Measurements from ENCODE around the gene BRI3BP. TPM values are rescaled to one million over a fixed set of nuclear protein-coding genes. Genes with fewer than 3 reads are reported as not detected.

The BRI3BP gene
- total RNA-seq, 1 donor from 2014 or later: 35.0 TPM

DNA sequence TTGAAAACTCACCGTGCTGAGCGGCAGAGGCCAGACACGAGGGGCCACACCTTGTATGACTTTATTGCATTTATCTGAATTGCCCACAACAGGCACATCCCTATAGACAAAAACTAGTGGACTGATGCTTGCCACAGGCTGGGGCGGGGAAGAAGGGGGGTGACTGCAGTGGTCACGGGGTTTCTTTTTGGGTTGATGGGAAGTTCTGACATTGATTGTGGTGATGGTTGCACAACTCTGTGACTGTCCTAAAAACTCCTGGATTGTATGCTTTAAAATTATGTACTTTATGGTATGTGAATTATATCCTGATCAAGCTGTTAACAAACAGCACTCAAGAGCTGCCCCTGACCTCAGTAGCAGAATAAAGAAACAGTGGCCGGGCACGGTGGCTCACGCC lies 30.2 kb upstream of the BRI3BP start:
- no peak for DNase-seq (ENCODE audit: low spot score)
- no peak overlapping the region for H3K4me3 Mint-ChIP-seq
- H3K36me3 Mint-ChIP-seq (ENCODE audit: low read depth): peaks cover 23% of the 10 kb centered on the region
- no peaks in the 10 kb centered on the region for H3K27me3 Mint-ChIP-seq (ENCODE audit: insufficient read depth)
- intact Hi-C loops (cut with micrococcal nuclease): no loop called here
- H3K4me1 Mint-ChIP-seq (ENCODE audit: low read depth): no peaks in the 10 kb centered on the region
- H3K9me3 Mint-ChIP-seq: no peaks in the 10 kb centered on the region
- no peak overlapping the region for H3K27ac Mint-ChIP-seq

DNA sequence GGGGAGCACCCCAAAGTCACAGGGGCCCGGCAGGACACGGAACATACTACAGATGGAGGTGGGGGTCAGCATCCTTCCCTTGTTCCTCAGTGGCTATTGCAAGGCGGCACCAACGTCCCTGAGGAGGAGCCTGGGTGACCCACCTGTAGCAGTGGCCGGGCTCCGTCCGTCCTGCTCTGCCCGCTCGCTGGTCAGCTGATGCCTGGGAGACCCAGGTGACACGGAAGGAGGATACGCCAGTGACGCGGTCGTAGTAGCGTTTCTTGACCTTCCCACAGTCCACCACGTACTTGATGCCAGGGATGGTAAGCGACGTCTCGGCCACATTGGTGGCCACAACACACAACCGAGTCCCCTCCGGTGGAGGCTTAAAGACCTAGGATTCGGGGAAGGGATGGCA lies 29.2 kb upstream of the BRI3BP start:
- Mint-ChIP-seq H3K4me3 (no peak overlapping the region), H3K27me3 (ENCODE audit: insufficient read depth) (no peaks in the 10 kb centered on the region), H3K27ac (no peak overlapping the region), H3K4me1 (ENCODE audit: low read depth) (no peaks in the 10 kb centered on the region), H3K36me3 (ENCODE audit: low read depth) (peaks cover 23% of the 10 kb centered on the region), H3K9me3 (no peaks in the 10 kb centered on the region)
- no peak for DNase-seq (ENCODE audit: low spot score)
- intact Hi-C loops (cut with micrococcal nuclease): no loop called here

DNA sequence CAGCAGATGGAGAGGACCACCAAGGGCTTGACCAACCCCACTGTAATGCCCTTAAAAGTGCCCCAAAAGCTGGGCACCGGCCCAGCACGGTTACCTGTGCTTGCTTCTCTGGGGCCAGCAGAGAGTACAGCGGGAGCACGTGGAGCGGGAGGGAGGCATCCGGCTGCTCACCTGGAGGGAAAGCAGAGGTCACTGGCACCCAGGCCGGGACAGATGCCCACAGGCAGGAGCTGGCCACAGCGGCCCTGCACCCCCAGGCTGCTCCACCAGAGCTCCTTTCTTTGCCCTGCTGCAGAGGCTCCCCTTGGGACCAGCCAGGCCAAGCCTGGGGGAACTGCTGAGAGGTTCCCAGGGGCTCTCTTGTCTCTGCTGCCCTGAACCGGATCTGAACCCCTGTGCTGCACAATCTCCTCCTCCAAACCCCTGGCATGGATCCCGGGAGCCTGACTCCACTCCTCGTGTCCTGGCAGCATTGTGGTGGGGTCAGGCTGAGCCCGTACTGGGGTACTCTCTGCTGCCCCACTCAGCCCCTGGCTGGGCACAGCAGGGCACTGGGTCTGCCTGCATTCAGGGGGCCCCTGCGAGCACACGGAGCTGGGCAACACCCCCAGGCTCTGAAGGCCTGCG lies 28.5 kb upstream of the BRI3BP start:
- Mint-ChIP-seq H3K27me3 (ENCODE audit: insufficient read depth) (no peaks in the 10 kb centered on the region), H3K4me3 (no peak overlapping the region), H3K36me3 (ENCODE audit: low read depth) (peaks cover 17% of the 10 kb centered on the region), H3K4me1 (ENCODE audit: low read depth) (no peaks in the 10 kb centered on the region), H3K9me3 (no peaks in the 10 kb centered on the region), H3K27ac (no peak overlapping the region)
- no peak for DNase-seq (ENCODE audit: low spot score)
- intact Hi-C loops (cut with micrococcal nuclease): no loop called here

- Mint-ChIP-seq H3K4me1 (ENCODE audit: low read depth) (no peaks in the 10 kb centered on the region), H3K27ac (no peak overlapping the region), H3K4me3 (no peak overlapping the region), H3K9me3 (no peaks in the 10 kb centered on the region), H3K36me3 (ENCODE audit: low read depth) (peaks cover 19% of the 10 kb centered on the region), H3K27me3 (ENCODE audit: insufficient read depth) (no peaks in the 10 kb centered on the region)
- no peak for DNase-seq (ENCODE audit: low spot score)
- intact Hi-C loops (cut with micrococcal nuclease): no loop called here
Observed at GRCh38 chr12:124967016-124967739, 26.3 kb upstream of the BRI3BP start.

GRCh38 chr12:124968656-124969055 lies 24.8 kb upstream of the BRI3BP start:
- no peaks in the 10 kb centered on the region for H3K27me3 Mint-ChIP-seq (ENCODE audit: insufficient read depth)
- intact Hi-C loops (cut with micrococcal nuclease): no loop called here
- H3K9me3 Mint-ChIP-seq: no peaks in the 10 kb centered on the region
- H3K36me3 Mint-ChIP-seq (ENCODE audit: low read depth): peaks cover 18% of the 10 kb centered on the region
- H3K4me3 Mint-ChIP-seq: no peak overlapping the region
- DNase-seq (ENCODE audit: low spot score): no peak
- H3K27ac Mint-ChIP-seq: no peak overlapping the region
- H3K4me1 Mint-ChIP-seq (ENCODE audit: low read depth): no peaks in the 10 kb centered on the region

GRCh38 chr12:124970647-124971402 lies 22.6 kb upstream of the BRI3BP start:
- H3K9me3 Mint-ChIP-seq: no peaks in the 10 kb centered on the region
- no peak overlapping the region for H3K4me3 Mint-ChIP-seq
- peaks cover 20% of the 10 kb centered on the region for H3K36me3 Mint-ChIP-seq (ENCODE audit: low read depth)
- no peak for DNase-seq (ENCODE audit: low spot score)
- intact Hi-C loops (cut with micrococcal nuclease): no loop called here
- H3K27ac Mint-ChIP-seq: no peak overlapping the region
- H3K27me3 Mint-ChIP-seq (ENCODE audit: insufficient read depth): no peaks in the 10 kb centered on the region
- no peaks in the 10 kb centered on the region for H3K4me1 Mint-ChIP-seq (ENCODE audit: low read depth)

- Mint-ChIP-seq H3K27ac (no peak overlapping the region), H3K27me3 (ENCODE audit: insufficient read depth) (no peaks in the 10 kb centered on the region)
Observed at GRCh38 chr12:124971603-124972002, 21.8 kb upstream of the BRI3BP start.

DNA sequence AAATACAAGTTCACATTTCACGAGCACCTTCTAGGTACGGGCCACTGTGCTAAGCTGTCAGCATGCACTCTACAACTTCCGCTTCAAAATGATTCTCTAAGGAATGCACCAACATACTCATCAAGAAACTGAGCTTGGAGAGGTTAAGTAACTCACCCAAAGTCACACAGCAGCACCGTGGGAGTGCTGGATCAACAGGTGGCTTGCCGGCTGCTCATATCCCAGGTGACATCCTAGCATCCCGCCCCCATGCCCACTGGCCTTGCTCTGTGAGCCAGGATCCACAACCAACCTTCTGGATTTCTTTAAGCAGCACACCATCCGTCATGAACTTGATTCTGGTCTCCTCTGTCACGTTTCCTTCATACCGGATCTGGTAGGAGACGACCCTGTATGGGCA lies 21.2 kb upstream of the BRI3BP start:
- H3K27ac Mint-ChIP-seq: no peak overlapping the region
- no peaks in the 10 kb centered on the region for H3K27me3 Mint-ChIP-seq (ENCODE audit: insufficient read depth)
- no peak for DNase-seq (ENCODE audit: low spot score)
- H3K4me1 Mint-ChIP-seq (ENCODE audit: low read depth): no peaks in the 10 kb centered on the region
- no peaks in the 10 kb centered on the region for H3K9me3 Mint-ChIP-seq
- peaks cover 21% of the 10 kb centered on the region for H3K36me3 Mint-ChIP-seq (ENCODE audit: low read depth)
- intact Hi-C loops (cut with micrococcal nuclease): no loop called here
- H3K4me3 Mint-ChIP-seq: no peak overlapping the region

More at GRCh38 chr12:124971603-124972002, 21.8 kb upstream of the BRI3BP start:
- no peaks in the 10 kb centered on the region for H3K9me3 Mint-ChIP-seq
- intact Hi-C loops (cut with micrococcal nuclease): no loop called here
- H3K36me3 Mint-ChIP-seq (ENCODE audit: low read depth): peaks cover 24% of the 10 kb centered on the region
- no peak for DNase-seq (ENCODE audit: low spot score)
- H3K4me1 Mint-ChIP-seq (ENCODE audit: low read depth): no peaks in the 10 kb centered on the region
- H3K4me3 Mint-ChIP-seq: no peak overlapping the region

DNA sequence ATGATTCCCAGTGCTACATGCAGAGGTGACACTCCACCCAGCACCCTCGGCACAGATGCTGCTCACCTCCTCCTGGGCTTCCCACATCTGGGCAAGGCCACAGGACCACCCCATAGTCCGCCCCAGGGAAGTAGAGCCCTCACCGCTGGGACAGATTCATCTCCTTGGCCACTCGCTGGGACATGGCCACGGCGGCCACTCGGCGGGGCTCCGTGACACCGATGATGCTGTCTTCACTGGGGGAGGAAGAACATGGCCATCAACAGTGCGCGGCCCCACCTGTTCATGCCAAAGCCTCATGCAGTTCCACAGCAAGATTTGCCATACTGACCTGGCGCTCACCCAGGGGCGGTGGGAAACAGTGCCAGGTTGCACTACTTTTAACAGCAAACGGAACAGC lies 18.2 kb upstream of the BRI3BP start:
- no peaks in the 10 kb centered on the region for H3K27me3 Mint-ChIP-seq (ENCODE audit: insufficient read depth)
- no peak for DNase-seq (ENCODE audit: low spot score)
- H3K4me3 Mint-ChIP-seq: no peak overlapping the region
- H3K4me1 Mint-ChIP-seq (ENCODE audit: low read depth): no peaks in the 10 kb centered on the region
- H3K27ac Mint-ChIP-seq: no peak overlapping the region
- intact Hi-C loops (cut with micrococcal nuclease): no loop called here
- no peaks in the 10 kb centered on the region for H3K9me3 Mint-ChIP-seq
- peaks cover 28% of the 10 kb centered on the region for H3K36me3 Mint-ChIP-seq (ENCODE audit: low read depth)

DNA sequence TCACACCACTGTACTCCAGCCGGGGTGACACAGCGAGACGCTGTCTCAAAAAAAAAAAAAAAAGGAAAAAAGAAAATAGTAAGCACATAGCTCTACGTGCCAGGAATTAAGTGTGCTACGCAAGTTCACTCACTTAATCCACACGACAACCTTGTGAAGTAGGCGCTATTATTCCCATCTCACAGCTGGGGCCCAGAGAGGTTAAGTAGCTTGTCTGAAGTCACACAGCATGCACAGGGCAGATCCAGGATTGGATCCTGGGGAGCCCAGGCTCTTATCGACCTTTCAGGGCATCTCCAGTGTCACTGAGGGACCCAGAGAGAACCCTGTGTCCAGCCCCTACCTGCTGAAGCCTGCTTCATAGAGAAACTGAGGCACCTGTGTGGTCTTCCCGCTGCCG lies 16.4 kb upstream of the BRI3BP start:
- no peaks in the 10 kb centered on the region for H3K4me1 Mint-ChIP-seq (ENCODE audit: low read depth)
- intact Hi-C loops (cut with micrococcal nuclease): no loop called here
- no peaks in the 10 kb centered on the region for H3K27me3 Mint-ChIP-seq (ENCODE audit: insufficient read depth)
- H3K27ac Mint-ChIP-seq: no peak overlapping the region
- no peaks in the 10 kb centered on the region for H3K9me3 Mint-ChIP-seq
- DNase-seq (ENCODE audit: low spot score): no peak
- no peak overlapping the region for H3K4me3 Mint-ChIP-seq
- H3K36me3 Mint-ChIP-seq (ENCODE audit: low read depth): peaks cover 31% of the 10 kb centered on the region

DNA sequence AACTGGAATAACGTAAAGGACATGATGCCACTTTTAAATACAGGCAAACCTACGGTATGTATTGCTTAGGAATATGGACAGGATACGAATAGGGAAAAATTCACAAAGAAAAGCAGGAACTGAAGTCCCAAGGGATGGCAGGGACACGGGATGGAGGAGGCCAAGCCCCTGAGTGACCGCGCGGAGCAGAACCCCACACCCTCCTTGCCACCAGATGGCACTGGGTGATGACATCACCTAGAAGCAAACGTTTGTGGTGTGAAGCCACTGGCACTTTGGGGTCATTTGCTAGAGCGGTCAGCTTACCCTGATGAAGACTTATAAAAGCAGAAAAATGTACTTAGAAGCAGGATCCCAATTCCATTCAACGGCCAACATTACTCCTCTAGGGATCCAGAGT lies 13.9 kb upstream of the BRI3BP start:
- intact Hi-C loops (cut with micrococcal nuclease): no loop called here
- Mint-ChIP-seq H3K36me3 (ENCODE audit: low read depth) (peaks cover 39% of the 10 kb centered on the region), H3K27ac (no peak overlapping the region), H3K9me3 (no peaks in the 10 kb centered on the region), H3K4me1 (ENCODE audit: low read depth) (no peaks in the 10 kb centered on the region), H3K4me3 (no peak overlapping the region), H3K27me3 (ENCODE audit: insufficient read depth) (no peaks in the 10 kb centered on the region)
- DNase-seq (ENCODE audit: low spot score): no peak

- H3K27ac Mint-ChIP-seq: no peak overlapping the region
- no peak for DNase-seq (ENCODE audit: low spot score)
- H3K9me3 Mint-ChIP-seq: no peaks in the 10 kb centered on the region
- H3K4me1 Mint-ChIP-seq (ENCODE audit: low read depth): no peaks in the 10 kb centered on the region
- intact Hi-C loops (cut with micrococcal nuclease): no loop called here
- peaks cover 39% of the 10 kb centered on the region for H3K36me3 Mint-ChIP-seq (ENCODE audit: low read depth)
- H3K4me3 Mint-ChIP-seq: no peak overlapping the region
- H3K27me3 Mint-ChIP-seq (ENCODE audit: insufficient read depth): no peaks in the 10 kb centered on the region
Observed at GRCh38 chr12:124980098-124980892, 13.2 kb upstream of the BRI3BP start.

Data from activated T-helper 1 cell treated with anti-CD3 and anti-CD28 coated beads, Interleukin-12 subunit alpha, Interleukin-12 subunit beta, Interleukin-2, Interleukin-4 antibody, amounts not matched to agents 30 ng/mL and 10 ng/mL and 1 ng/mL, durations not matched to agents 14 hours and 24 hours and 36 hours (primary cell).